ENCODE measurements around the gene PRSS36.

Gene PRSS36

GRCh38 chr16:31108035-31108793 is 41.7 kb downstream of the PRSS36 start, which contains the start of gene BCKDK:
BCKDK (plus strand) TSS chr16:31108386; CDS start chr16:31109224, 838 bp downstream.
- TF ChIP-seq CREB1 (IDR thresholded peaks at IDR 0.05; ENCODE audit: low read depth), result peak; percentile 86
- TF ChIP-seq, protein P1, sequence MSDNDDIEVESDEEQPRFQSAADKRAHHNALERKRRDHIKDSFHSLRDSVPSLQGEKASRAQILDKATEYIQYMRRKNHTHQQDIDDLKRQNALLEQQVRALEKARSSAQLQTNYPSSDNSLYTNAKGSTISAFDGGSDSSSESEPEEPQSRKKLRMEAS (IDR thresholded peaks at IDR 0.05), result peak; percentile 49
- TF ChIP-seq, protein P2, sequence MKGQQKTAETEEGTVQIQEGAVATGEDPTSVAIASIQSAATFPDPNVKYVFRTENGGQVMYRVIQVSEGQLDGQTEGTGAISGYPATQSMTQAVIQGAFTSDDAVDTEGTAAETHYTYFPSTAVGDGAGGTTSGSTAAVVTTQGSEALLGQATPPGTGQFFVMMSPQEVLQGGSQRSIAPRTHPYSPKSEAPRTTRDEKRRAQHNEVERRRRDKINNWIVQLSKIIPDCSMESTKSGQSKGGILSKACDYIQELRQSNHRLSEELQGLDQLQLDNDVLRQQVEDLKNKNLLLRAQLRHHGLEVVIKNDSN (IDR thresholded peaks at IDR 0.05), result no peak
- TF ChIP-seq NFIC (IDR thresholded peaks at IDR 0.05), result 0 out of 2 replicates have a peak, but pooled peaks have one; percentile 18
- peak; percentile 93 for TF ChIP-seq ZBTB7A (IDR thresholded peaks at IDR 0.05; ENCODE audit: low read depth)
- TF ChIP-seq YY1 (IDR thresholded peaks at IDR 0.05; ENCODE audit: low read depth), result peak; percentile 68; the same call in 1 of the 2 replicates
- TF ChIP-seq EGR1 (IDR thresholded peaks at IDR 0.05), result peak; percentile 99
- TF ChIP-seq EP300 (IDR thresholded peaks at IDR 0.05; ENCODE audit: borderline replicate concordance), result no peak
- TF ChIP-seq TAF1 (IDR thresholded peaks at IDR 0.05; ENCODE audit: low read depth), result peak; percentile 63
- TF ChIP-seq RAD21 (IDR thresholded peaks at IDR 0.05; ENCODE audit: low read depth), result no peak

GRCh38 chr16:31107465-31107867 is 42.4 kb downstream of the PRSS36 start:
- TF ChIP-seq TCF12 (IDR thresholded peaks at IDR 0.05; ENCODE audit: low read depth) (no peak), CEBPB (IDR thresholded peaks at IDR 0.05) (no peak), REST (IDR thresholded peaks at IDR 0.05; ENCODE audit: low read depth) (no peak), RAD21 (IDR thresholded peaks at IDR 0.05; ENCODE audit: low read depth) (no peak), EGR1 (IDR thresholded peaks at IDR 0.05) (no peak), CREB1 (IDR thresholded peaks at IDR 0.05; ENCODE audit: low read depth) (no peak), NFIC (IDR thresholded peaks at IDR 0.05) (no peak), FOXM1 (IDR thresholded peaks at IDR 0.05; ENCODE audit: borderline replicate concordance, low read depth) (no peak), TEAD4 (IDR thresholded peaks at IDR 0.05) (no peak), TAF1 (IDR thresholded peaks at IDR 0.05; ENCODE audit: low read depth) (no peak)
- TF ChIP-seq, protein P2 (IDR thresholded peaks at IDR 0.05), result no peak
- TF ChIP-seq, protein P1 (IDR thresholded peaks at IDR 0.05), result no peak

- TF ChIP-seq FOXM1 (IDR thresholded peaks at IDR 0.05; ENCODE audit: borderline replicate concordance, low read depth), result no peak
- no peak for TF ChIP-seq EGR1 (IDR thresholded peaks at IDR 0.05)
- no peak for TF ChIP-seq TEAD4 (IDR thresholded peaks at IDR 0.05)
- TF ChIP-seq RAD21 (IDR thresholded peaks at IDR 0.05; ENCODE audit: low read depth), result no peak
- no peak for TF ChIP-seq TCF12 (IDR thresholded peaks at IDR 0.05; ENCODE audit: low read depth)
- TF ChIP-seq CEBPB (IDR thresholded peaks at IDR 0.05), result no peak
- no peak for TF ChIP-seq YY1 (IDR thresholded peaks at IDR 0.05; ENCODE audit: low read depth)
- TF ChIP-seq, protein P2 (IDR thresholded peaks at IDR 0.05), result no peak
- no peak for TF ChIP-seq EP300 (IDR thresholded peaks at IDR 0.05; ENCODE audit: borderline replicate concordance)
- no peak for TF ChIP-seq NFIC (IDR thresholded peaks at IDR 0.05)
- TF ChIP-seq REST (IDR thresholded peaks at IDR 0.05; ENCODE audit: low read depth), result no peak
- TF ChIP-seq TAF1 (IDR thresholded peaks at IDR 0.05; ENCODE audit: low read depth), result no peak
- no peak for TF ChIP-seq ZBTB7A (IDR thresholded peaks at IDR 0.05; ENCODE audit: low read depth)
- TF ChIP-seq, protein P1 (IDR thresholded peaks at IDR 0.05), result no peak
These were observed 43.1 kb downstream of the PRSS36 start for GRCh38 chr16:31106509-31107464.

- TF ChIP-seq TAF1 (IDR thresholded peaks at IDR 0.05; ENCODE audit: low read depth) (no peak), RAD21 (IDR thresholded peaks at IDR 0.05; ENCODE audit: low read depth) (peak; percentile 58; the same call in 1 of the 2 replicates), CEBPB (IDR thresholded peaks at IDR 0.05) (no peak), YY1 (IDR thresholded peaks at IDR 0.05; ENCODE audit: low read depth) (no peak; the same call in 1 of the 2 replicates), EGR1 (IDR thresholded peaks at IDR 0.05) (no peak), NFIC (IDR thresholded peaks at IDR 0.05) (no peak; the same call in 1 of the 2 replicates), EP300 (IDR thresholded peaks at IDR 0.05; ENCODE audit: borderline replicate concordance) (no peak), CREB1 (IDR thresholded peaks at IDR 0.05; ENCODE audit: low read depth) (no peak), ZBTB7A (IDR thresholded peaks at IDR 0.05; ENCODE audit: low read depth) (peak; percentile 77; the same call in 1 of the 2 replicates)
- TF ChIP-seq, protein P1 (IDR thresholded peaks at IDR 0.05), result peak; percentile 41
These were observed 44.1 kb downstream of the PRSS36 start for GRCh38 chr16:31105677-31106213.

Measured in Ishikawa (cell line).